Right ventricle myocardium inferior (tissue), 1 donor: Measurements from ENCODE around the gene VSTM1. TPM values are rescaled to one million over a fixed set of nuclear protein-coding genes. Genes with fewer than 3 reads are reported as not detected.
"Not testable (repeated sequence)": the region's sequence is repeated elsewhere in the genome, so short reads cannot be mapped to it uniquely, and the experiment has no call there.

Experiments used
- ATAC-seq: fragments of 200-7000 bp; cut with Tn5 transposase; one replicate; pipeline ENCODE4 v1.9.1; 2020; ENCODE audit warnings: mild to moderate bottlenecking, moderate library complexity
- DNase-seq: peaks from one replicate; pipeline ENCODE4 v3.0.0; 2021; ENCODE audit errors: missing footprints
- intact Hi-C: fragments of 100-400 bp; cut with DNase I; formaldehyde crosslinking; loops from one replicate; pipeline ENCODE4 v1.11.0; 2022
- total RNA-seq: library from RNA; stranded (reverse); fragmentation: NEBNext Ultra II Directional; extraction: Animal tissue kit (Norgen Biotek cat#: 25700); gene quantifications from one replicate; pipeline ENCODE4 v1.2.1, GENCODE V29; 2021
- donor health status: DM: no; HTN: yes; CAD: no; lungs with severe emphysema.

The VSTM1 gene
- total RNA-seq, 1 donor from 2014 or later, result not detected

DNA sequence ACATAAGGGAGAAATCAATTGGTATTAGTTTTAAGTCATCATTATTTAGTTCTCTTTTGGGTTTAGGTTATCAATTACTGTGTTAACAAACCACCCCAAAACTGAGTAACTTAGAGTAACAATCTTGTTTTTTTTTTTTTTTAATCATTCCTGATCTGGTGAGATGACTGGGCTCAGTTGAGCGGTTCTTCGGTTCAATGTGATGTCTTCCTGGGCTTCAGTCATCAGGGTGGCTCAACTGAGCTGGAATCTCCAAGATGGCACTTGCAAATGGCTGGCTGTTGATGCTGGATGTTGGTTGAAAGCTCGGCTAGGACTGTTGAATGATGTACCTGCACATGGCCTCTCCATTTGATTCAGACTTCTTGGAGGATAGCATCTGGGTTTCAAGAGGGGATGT is 20.7 kb upstream of the VSTM1 start:
- intact Hi-C loops, result no loop called here
- ATAC-seq (no peak), DNase-seq (no peak)

DNA sequence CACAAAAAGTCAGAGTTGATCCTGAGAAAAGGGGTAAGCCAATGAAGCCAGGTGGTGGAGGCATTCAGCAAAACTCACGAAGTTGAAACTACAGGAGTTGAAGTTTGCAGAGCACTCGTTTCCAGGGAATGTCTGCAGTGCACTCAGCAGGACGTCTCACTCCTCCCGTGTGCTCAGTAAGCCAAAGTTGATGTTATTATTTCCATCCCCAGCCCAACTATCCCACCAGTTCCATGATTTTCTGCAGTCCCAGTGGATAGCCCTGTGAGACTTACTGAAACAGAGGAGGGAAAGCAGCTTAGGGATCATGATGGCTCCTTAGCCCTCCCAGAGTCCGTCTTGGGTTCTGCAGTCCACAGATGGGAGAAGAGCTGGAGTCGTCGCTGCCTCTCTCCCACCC is 17.3 kb upstream of the VSTM1 start, which contains the start of gene TARM1:
Gene TARM1 (minus strand): TSS at position 334 of the 400 bp plus-strand sequence. CDS start 25 bp downstream, at position 309.
- ATAC-seq (no peak), DNase-seq (no peak)
- intact Hi-C loops, result no loop called here

DNA sequence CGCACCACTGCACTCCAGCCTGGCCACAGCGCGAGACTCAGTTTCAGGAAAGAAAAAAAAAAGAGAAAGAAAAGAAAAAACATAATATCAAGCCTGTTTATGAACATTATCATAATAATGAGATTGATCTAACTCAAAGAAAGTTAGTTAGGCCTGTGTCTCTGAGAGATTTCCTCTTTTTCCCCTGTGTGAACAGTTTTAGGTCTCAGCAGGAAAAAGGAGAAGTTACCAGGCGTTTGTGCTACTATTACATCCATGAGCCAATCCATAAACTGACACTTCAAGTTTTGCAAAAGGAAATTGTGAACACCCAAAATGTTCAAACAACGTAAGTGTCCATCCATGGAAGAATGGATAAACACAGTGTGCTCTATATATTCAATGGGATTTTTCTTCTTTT is 13.6 kb upstream of the VSTM1 start:
- DNase-seq, result no peak
- intact Hi-C loops, result no loop called here
- no peak for ATAC-seq

DNA sequence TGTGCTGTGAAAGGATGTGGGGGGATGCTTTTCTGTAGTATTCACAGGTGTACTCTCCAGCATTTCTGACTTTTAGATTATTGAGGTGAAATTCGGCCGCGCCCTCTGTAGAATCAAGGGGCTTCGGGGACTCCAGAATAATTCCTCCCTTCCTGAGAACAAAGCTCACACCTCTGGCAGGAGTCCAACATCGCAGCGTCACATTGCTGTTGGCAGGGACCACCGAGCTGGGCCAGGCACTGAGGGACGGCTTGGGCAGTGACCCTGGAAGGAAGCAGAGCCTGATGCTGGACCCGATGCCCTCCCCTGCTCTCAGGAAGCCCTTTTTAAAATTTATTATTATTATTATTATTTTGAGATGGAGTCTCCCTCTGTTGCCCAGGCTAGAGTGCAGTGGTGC is 11.2 kb upstream of the VSTM1 start:
- ATAC-seq (no peak), DNase-seq (no peak)
- intact Hi-C loops, result no loop called here

DNA sequence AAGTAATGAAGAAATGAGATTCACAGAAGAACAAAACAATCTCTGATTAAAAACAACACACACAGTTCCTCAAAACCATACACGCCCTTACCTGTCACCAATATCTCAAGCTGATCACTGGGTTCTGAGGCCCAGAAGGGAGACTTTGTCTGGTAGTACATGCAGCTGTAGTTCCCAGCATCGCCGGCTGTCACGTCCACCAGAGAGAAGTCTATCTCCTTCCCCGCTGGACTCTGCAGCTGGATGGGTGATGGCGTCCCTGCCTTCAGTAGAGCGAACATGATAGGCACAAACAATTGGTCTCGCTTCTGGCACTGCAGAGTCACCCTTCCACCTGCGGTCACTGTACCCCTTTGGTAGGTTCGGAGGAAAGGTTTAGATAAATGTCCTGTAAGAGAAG is 10.1 kb upstream of the VSTM1 start:
- ATAC-seq (no peak), DNase-seq (no peak)
- intact Hi-C loops, result no loop called here

DNA sequence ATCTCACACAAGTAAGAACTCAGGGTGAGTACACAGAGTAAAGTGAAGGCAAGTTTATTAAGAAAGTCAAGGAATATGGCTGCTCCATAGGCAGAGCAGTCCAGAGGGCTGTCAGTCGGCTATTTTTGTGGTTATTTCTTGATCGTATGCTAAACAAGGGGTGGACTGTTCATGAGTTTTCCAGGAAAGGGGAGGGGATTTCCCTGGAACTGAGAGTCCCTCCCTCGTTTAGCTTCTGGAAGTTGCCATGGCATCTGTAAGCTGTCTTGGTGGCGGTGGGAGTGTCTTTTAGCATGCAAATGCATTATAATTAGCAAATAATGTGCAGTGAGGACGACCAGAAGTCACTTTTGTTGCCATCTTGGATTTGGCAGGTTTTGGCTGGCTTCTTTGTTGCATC is 5.8 kb upstream of the VSTM1 start:
- ATAC-seq (no peak), DNase-seq (no peak)
- intact Hi-C loops, result no loop called here

DNA sequence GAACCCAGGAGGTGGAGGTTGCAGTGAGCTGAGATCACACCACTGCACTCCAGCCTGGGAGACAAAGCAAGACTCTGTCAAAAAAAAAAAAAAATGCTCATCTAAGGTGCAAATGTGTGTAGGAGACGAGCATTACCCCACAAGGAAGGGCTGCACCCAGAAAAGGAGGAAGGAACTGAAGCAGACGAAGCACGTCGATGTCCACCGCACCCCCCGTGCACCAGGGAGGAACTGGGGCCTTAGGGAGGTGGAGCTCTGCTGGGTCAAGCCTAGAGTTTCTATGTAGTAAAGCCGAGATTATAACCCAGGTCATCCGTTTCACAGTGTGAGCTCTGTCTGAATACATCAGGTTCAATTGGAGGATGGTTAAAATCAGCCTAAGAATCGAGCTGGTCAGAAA is 1.1 kb downstream of the VSTM1 start:
- intact Hi-C loops, result no loop called here
- DNase-seq (peak; percentile 85), ATAC-seq (no peak)

DNA sequence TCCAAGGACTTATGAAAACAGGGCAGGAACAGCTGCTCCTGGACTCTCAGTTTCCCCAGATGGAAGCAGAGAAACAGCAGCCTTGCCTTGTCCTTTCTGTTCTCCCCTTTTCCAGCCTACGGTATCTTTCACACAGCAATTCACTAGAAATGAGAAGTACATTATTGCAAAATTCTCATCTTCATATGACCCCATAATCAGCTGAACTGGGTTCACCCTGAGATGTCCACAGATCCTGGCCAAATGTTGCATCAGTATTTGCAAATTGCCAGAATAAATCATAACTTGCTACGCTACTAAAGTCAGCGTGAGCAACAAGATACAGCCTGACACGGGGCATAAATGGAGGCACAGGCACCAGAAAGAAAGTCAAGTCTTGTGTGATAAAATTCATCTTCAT is 16.1 kb downstream of the VSTM1 start:
- DNase-seq (no peak), ATAC-seq (no peak)
- intact Hi-C loops, result no loop called here

DNA sequence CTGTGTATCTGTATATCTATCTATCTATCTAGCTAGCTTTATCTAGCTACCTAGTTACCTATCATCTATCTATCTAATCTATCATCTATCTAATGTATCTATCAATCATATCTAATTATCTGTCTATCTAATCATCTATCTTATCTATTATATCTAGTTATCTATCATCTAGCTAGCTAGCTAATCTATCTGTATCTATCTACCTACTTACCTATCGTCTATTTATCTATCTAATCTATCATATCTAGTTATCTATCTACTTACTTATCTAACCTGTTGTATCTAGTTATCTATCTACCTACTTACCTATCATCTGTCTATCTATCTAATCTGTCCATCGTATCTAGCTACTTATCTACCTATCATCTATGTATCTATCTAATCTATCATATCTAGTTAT is 17.9 kb downstream of the VSTM1 start:
- no peak for DNase-seq
- intact Hi-C loops, result no loop called here
- no peak for ATAC-seq

DNA sequence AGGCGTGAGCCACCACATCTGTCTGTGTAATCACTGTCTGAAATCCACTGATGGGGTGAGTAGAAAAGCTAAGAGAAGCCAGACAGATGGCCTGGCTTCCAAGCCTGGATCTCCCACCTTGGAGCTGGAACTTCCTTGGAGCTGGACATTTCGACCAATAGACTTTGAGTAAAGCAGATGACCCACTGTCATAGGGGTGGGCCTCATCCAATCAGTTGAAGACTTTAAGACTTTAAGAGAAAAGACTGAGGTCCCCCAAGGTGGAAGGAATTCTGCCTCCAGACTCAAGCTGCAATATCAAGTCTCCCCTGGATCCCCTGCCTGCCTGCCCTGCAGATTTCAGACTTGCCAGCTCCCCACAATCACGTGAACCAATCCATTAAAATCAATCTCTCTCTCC is 20.7 kb downstream of the VSTM1 start:
- intact Hi-C loops, result no loop called here
- DNase-seq, result no peak
- ATAC-seq, result no peak

DNA sequence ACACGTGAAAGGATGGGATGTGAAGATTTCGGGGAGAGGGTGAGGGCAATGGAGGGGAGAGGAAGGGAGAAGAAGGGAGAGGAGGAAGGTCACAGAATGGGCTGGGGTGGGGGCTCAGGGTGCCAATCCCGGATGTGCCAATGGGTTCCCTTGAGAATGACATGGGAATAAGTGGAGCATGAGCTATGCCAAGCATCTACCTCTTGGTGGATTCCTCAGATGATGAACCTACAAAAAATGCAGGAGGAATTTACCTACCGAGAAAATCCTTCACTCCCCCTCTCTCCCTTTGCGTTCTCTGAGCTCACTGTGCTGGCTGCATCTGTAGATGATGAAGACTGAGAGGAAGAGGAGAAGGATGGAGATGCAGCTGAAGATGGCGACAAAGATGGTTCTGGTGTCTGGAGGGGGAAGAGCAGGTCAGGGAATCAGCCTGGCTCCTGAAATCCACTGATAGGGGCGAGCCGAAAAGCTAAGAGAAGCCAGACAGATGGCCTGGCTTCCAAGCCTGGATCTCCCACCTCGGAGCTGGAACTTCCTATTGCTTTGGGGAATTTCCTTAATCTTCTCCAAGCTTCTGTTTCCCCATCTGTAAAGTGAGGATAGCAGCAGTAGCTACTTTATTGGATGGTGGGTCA is 21.6 kb downstream of the VSTM1 start:
- intact Hi-C loops, result no loop called here
- DNase-seq (no peak), ATAC-seq (no peak)

DNA sequence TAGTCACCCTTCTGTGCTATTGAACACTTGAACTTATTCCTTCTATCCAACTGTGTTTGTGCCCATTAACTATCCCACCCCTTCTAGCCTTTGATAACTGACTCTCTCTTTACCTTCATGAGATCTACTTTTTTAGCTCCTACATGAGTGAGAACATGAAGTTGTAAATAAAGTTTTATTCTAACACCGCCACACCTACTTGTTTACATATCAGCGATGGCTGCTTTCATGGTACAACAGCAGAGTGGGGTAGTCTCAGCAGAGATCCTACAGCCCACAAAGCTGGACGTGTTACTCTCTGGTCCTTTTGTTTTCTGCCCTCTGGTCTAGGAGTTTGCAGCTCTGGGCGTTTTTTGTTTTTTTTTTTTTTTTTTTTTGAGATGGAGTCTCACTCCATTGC is 23.7 kb downstream of the VSTM1 start:
- DNase-seq (no peak), ATAC-seq (no peak)
- intact Hi-C loops, result no loop called here

DNA sequence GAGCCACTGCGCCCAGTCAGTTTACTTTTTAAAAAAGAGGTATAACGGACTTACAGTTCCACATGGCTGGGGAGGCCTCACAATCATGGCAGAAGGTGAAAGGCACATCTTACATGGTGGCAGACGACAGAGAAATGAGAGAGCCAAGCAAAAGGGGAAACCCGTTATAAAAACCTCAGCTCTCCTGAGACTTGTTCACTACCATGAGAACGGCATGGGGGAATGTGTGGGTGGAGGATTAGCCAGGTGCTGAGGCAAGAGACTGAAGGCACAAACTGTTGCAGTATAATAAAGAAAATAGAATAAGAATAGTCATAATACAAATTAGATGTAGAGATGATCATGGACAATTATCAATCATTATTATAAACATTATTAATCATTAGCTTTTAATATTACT is 27.2 kb downstream of the VSTM1 start:
- DNase-seq, intact Hi-C loops, ATAC-seq: not testable (repeated sequence)

DNA sequence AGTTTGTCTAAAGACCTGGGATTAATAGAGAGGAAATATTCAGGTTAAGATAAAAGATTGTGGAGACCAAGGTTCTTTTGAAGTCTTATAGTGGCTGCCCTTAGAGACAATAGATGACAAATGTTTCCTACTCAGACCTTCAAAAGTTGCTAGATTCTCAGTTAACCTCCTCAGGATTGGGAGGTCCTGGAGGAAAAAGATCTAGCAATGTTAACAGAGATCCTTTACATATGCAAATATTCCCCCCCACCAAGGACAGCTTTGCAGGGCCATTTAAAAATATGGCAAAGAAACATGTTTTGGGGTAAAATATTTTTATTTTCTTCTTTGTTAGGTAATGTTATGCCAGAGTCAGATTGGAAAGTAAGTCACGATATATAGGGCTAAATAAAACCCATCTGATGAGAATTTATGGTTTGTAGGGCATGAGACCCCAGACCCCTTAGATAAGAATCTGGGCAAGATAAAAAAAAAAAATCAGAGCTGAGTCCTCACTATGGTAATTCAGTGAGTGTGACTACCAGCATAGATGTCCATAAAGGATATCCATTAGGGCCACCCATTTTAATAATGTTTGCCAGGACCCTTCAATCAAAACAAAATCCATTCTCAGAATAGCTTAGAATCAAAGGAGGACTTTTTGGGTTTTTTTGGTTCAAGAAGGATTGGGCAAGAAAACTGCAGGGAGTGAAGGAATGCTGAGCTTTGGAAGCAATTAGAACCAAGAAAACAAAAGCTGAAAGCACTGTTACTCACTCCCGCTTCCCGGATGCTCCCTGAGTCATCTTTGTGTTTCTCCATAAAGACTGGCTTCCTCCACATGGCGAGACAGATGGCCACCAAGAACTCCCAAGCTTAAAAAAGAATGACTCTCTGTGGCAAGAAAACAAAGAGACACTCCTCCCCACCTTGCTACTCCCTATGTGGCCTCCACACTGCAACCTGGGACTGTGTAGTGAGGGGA is 28.2 kb downstream of the VSTM1 start:
- intact Hi-C loops, result no loop called here
- ATAC-seq (no peak), DNase-seq (no peak)

DNA sequence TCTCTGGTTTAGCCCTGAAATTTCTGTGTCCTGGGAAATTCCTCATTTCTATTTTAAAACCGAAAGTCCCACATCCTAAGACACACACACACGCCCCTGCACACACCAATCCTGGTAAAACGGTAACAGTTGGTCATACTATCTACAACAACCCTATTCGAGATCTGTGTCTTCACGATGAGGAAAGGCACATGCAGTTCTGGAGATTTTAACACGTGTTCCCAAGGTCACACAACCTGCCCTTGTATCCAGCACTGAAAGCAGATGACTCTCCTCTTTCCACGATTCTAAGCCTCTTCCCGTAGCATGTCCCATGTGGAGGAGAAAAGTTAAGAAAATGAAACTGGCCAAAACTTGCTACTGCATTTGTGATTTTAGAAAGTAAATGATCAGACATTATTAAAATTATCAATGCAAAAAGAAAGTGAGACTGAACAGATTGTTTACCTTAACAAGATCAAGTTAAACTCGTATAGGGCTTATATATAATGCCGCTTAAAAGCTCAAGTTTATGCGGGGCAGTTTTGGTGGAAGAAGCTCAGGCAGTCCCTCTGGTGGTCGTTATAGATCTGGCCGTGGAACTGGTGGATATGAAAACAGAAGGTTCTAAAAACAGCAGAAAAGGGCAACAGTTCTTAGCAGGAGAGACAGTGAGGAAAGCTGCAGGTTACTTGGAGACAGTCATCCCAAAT is 32.7 kb downstream of the VSTM1 start:
- ATAC-seq, result no peak
- intact Hi-C loops, result no loop called here

DNA sequence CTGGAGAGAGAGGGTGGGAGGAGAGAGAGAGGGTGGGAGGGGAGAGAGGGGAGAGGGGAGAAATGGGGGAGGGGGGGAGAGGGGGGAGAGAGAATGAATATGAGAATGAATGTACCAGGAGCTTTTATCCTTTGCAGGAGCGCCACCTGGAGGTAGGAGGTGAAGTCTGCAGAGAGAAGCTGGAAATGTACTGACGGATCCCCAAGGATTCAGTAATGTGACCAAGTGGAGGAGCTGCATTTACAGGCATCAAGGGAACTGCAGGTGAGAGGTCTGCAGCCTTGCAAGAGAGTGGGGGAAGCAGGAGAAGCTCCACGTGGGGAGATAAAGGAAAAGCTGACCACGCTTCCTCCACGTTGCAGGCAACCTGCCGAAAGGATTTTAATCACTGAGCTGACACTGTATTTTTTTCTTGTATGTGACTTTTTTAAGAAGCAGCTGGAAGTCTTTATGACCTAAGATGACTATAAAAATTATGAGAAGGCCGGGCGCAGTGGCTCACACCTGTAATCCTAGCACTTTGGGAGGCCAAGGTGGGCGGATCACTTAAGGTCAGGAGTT is 33.7 kb downstream of the VSTM1 start:
- intact Hi-C loops, result loop anchor here (10.0 kb wide), 1 partner anchor 225 kb away; no protein-coding TSS in a partner anchor
- no peak for ATAC-seq
- no peak for DNase-seq

More for the DNA sequence above, 32.7 kb downstream of the VSTM1 start:
- no peak for DNase-seq

DNA sequence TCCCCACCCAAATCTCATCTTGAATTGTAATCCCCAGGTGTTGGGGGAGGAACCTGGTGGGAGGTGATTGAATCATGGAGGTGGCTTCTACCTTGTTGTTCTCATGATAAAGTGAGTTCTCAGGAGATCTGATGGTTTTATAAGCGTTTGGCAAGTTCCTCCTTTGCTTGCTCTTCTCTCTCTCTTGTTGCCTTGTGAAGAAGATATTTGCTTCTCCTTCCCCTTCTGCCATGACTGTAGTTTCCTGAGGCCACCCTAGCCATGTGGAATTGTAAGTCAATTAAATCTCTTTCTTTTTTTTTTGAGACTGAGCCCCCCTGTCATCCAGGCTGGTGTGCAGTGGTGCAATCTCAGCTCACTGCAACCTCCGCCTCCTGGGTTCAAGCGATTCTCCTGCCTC is 34.4 kb downstream of the VSTM1 start:
- intact Hi-C loops, result loop anchor here (10.0 kb wide), 1 partner anchor 224 kb away; no protein-coding TSS in a partner anchor
- no peak for ATAC-seq

DNA sequence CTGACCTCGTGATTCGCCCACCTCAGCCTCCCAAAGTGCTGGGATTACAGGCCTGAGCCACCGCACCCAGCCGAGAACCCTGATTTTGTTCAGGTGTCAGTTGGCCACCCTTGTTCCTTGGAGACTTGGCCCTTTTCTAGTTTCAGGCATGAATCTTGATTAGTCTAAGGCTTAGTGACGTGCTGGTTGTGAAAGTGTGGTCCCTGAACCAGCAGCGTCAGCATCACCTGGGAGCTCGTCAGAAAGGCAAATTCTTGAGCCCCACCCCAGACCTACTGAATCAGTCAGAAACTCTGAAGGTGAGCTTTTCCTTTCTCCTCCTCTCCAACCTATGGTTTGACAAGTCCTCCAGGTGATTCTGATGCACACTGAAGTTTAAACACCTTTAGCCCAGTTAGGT is 37.0 kb downstream of the VSTM1 start:
- DNase-seq (no peak), ATAC-seq (no peak)
- intact Hi-C loops, result loop anchor here (10.0 kb wide), 1 partner anchor 222 kb away; no protein-coding TSS in a partner anchor

More for the DNA sequence above, 34.4 kb downstream of the VSTM1 start:
- no peak for DNase-seq

DNA sequence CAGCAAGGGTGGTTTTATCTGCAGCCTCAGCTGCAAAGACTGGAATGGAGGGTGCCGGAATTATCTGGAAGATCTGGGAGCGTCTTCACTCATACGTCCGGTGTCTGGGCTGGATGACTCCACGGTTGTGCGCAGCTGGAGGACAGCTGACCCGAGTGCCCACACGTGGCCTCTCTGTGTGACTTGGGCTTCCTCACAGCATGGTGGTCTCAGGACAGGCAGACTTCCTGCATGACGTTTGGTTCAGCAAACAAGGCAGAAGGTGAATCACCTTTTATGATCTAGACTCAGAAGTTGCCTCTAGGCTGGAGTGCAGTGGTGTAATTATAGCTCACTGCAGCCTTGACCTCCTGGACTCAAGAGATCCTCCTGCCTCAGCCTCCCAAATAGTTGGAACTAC is 39.0 kb downstream of the VSTM1 start:
- no peak for DNase-seq
- intact Hi-C loops, result loop anchor here (1.0 to 10.0 kb wide), 3 partner anchors 117 to 220 kb away; partner anchors contain the start of gene CACNG7
- no peak for ATAC-seq
